CMK (cell line): ENCODE measurements around the gene IFITM10.

Experiments
- DNase-seq: peaks from one replicate; pipeline ENCODE4 v3.0.0-alpha.2; 2010; ENCODE audit warnings: low read depth

IFITM10 gene

GRCh38 chr11:1763336-1763795, 13.0 kb upstream of the IFITM10 start:
- DNase-seq: no peak

GRCh38 chr11:1762537-1763302, 12.3 kb upstream of the IFITM10 start:
- no peak for DNase-seq

GRCh38 chr11:1761857-1762536, 11.6 kb upstream of the IFITM10 start:
- no peak for DNase-seq

GRCh38 chr11:1761110-1761856, 10.9 kb upstream of the IFITM10 start:
- DNase-seq: no peak

GRCh38 chr11:1760351-1761109, 10.1 kb upstream of the IFITM10 start:
- no peak for DNase-seq

- DNase-seq: no peak
Measured at GRCh38 chr11:1759851-1760220, 9.4 kb upstream of the IFITM10 start.

- no peak for DNase-seq
Measured at GRCh38 chr11:1759151-1759850, 8.9 kb upstream of the IFITM10 start.

GRCh38 chr11:1758611-1759150, 8.3 kb upstream of the IFITM10 start:
- no peak for DNase-seq

- DNase-seq: no peak
Measured at GRCh38 chr11:1757861-1758610, 7.6 kb upstream of the IFITM10 start.

GRCh38 chr11:1756791-1757771, 6.7 kb upstream of the IFITM10 start:
- DNase-seq: no peak

GRCh38 chr11:1755692-1756561, 5.5 kb upstream of the IFITM10 start:
- DNase-seq: no peak

- DNase-seq: no peak
Measured at GRCh38 chr11:1755344-1755691, 4.9 kb upstream of the IFITM10 start.

GRCh38 chr11:1754376-1755150, 4.2 kb upstream of the IFITM10 start:
- no peak for DNase-seq

- no peak for DNase-seq
Measured at GRCh38 chr11:1753929-1754305, 3.5 kb upstream of the IFITM10 start.

- DNase-seq: no peak
Measured at GRCh38 chr11:1753229-1753928, 3.0 kb upstream of the IFITM10 start.

GRCh38 chr11:1752907-1753228, 2.5 kb upstream of the IFITM10 start:
- no peak for DNase-seq
